ENCODE data around the gene B3GNT2.

DNA sequence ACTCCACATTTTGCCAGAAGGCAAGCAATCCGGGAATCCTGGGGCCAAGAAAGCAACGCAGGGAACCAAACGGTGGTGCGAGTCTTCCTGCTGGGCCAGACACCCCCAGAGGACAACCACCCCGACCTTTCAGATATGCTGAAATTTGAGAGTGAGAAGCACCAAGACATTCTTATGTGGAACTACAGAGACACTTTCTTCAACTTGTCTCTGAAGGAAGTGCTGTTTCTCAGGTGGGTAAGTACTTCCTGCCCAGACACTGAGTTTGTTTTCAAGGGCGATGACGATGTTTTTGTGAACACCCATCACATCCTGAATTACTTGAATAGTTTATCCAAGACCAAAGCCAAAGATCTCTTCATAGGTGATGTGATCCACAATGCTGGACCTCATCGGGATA, 26.8 kb downstream of the B3GNT2 start:
- TF ChIP-seq, protein P1, sequence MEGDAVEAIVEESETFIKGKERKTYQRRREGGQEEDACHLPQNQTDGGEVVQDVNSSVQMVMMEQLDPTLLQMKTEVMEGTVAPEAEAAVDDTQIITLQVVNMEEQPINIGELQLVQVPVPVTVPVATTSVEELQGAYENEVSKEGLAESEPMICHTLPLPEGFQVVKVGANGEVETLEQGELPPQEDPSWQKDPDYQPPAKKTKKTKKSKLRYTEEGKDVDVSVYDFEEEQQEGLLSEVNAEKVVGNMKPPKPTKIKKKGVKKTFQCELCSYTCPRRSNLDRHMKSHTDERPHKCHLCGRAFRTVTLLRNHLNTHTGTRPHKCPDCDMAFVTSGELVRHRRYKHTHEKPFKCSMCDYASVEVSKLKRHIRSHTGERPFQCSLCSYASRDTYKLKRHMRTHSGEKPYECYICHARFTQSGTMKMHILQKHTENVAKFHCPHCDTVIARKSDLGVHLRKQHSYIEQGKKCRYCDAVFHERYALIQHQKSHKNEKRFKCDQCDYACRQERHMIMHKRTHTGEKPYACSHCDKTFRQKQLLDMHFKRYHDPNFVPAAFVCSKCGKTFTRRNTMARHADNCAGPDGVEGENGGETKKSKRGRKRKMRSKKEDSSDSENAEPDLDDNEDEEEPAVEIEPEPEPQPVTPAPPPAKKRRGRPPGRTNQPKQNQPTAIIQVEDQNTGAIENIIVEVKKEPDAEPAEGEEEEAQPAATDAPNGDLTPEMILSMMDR (IDR thresholded peaks at IDR 0.05; ENCODE audit: poor library complexity) = no peak
- TF ChIP-seq EZH2 (IDR thresholded peaks at IDR 0.05; ENCODE audit: borderline replicate concordance) = no peak

Measured in hepatocyte (in vitro differentiated cells).